T-helper 2 cell treated with Interferon-gamma antibody and Interleukin-4, amounts not matched to agents 5 μg/mL and 100 μg/mL, for 36 hours (primary cell): ENCODE data around the gene SIRT6.
A peak's percentile ranks its signal among the peaks of the same experiment; 100 is the strongest.
"Not testable (repeated sequence)": the region's sequence is repeated elsewhere in the genome, so short reads cannot be mapped to it uniquely, and the experiment has no call there.

Experiments used
- DNase-seq: peaks from one replicate; pipeline ENCODE4 v3.0.0; 2021; ENCODE audit warnings: low spot score
- H3K27ac Mint-ChIP-seq: one replicate; pipeline ENCODE4 v1.8.0; 2021; ENCODE audit warnings: mild to moderate bottlenecking, mixed read lengths
- H3K27me3 Mint-ChIP-seq: one replicate; pipeline ENCODE4 v1.8.0; 2021; ENCODE audit warnings: low read depth, mixed read lengths
- H3K36me3 Mint-ChIP-seq: one replicate; pipeline ENCODE4 v1.8.0; 2021; ENCODE audit warnings: low read depth, mixed read lengths
- H3K4me1 Mint-ChIP-seq: one replicate; pipeline ENCODE4 v1.8.0; 2021; ENCODE audit warnings: low read depth, mixed read lengths
- H3K4me3 Mint-ChIP-seq: one replicate; pipeline ENCODE4 v1.8.0; 2022; ENCODE audit warnings: mild to moderate bottlenecking, moderate library complexity, mixed read lengths
- H3K9me3 Mint-ChIP-seq: one replicate; pipeline ENCODE4 v1.8.0; 2021; ENCODE audit warnings: mixed read lengths

The SIRT6 gene

GRCh38 chr19:4174213-4174894 is 8.0 kb downstream of the SIRT6 start:
- Mint-ChIP-seq H3K27me3 (no peaks in the 10 kb centered on the region), H3K36me3 (peaks cover 2% of the 10 kb centered on the region), H3K4me1 (peaks cover 4% of the 10 kb centered on the region), H3K9me3 (no peaks in the 10 kb centered on the region), H3K27ac (no peak overlapping the region), H3K4me3 (no peak overlapping the region)
- DNase-seq, result no peak

- H3K9me3 Mint-ChIP-seq, result no peaks in the 10 kb centered on the region
- no peak overlapping the region for H3K27ac Mint-ChIP-seq
- peaks cover 2% of the 10 kb centered on the region for H3K4me1 Mint-ChIP-seq
- DNase-seq, result no peak
- H3K4me3 Mint-ChIP-seq, result no peak overlapping the region
- no peaks in the 10 kb centered on the region for H3K36me3 Mint-ChIP-seq
- no peaks in the 10 kb centered on the region for H3K27me3 Mint-ChIP-seq
These were observed 8.7 kb downstream of the SIRT6 start for GRCh38 chr19:4173479-4174212.

GRCh38 chr19:4172861-4173473 is 9.4 kb downstream of the SIRT6 start:
- peaks cover 2% of the 10 kb centered on the region for H3K4me1 Mint-ChIP-seq
- DNase-seq, result peak; percentile 57
- no peaks in the 10 kb centered on the region for H3K27me3 Mint-ChIP-seq
- H3K27ac Mint-ChIP-seq, result no peak overlapping the region
- no peak overlapping the region for H3K4me3 Mint-ChIP-seq
- H3K9me3 Mint-ChIP-seq, result no peaks in the 10 kb centered on the region
- H3K36me3 Mint-ChIP-seq, result no peaks in the 10 kb centered on the region

- no peaks in the 10 kb centered on the region for H3K9me3 Mint-ChIP-seq
These were observed 10.7 kb downstream of the SIRT6 start for GRCh38 chr19:4171676-4172075.

GRCh38 chr19:4164262-4164661 is 18.1 kb downstream of the SIRT6 start:
- Mint-ChIP-seq H3K27me3 (peaks cover 4% of the 10 kb centered on the region), H3K27ac (no peak overlapping the region), H3K4me3 (no peak overlapping the region), H3K36me3 (no peaks in the 10 kb centered on the region), H3K4me1 (peaks cover 2% of the 10 kb centered on the region), H3K9me3 (no peaks in the 10 kb centered on the region)
- DNase-seq, result no peak

More at GRCh38 chr19:4171676-4172075, 10.7 kb downstream of the SIRT6 start:
- no peak for DNase-seq
- Mint-ChIP-seq H3K27ac (no peak overlapping the region), H3K27me3 (no peaks in the 10 kb centered on the region), H3K4me1 (peaks cover 4% of the 10 kb centered on the region), H3K36me3 (no peaks in the 10 kb centered on the region), H3K4me3 (no peak overlapping the region)

- Mint-ChIP-seq H3K27ac (no peak overlapping the region), H3K4me3 (no peak overlapping the region), H3K36me3 (no peaks in the 10 kb centered on the region), H3K9me3 (no peaks in the 10 kb centered on the region), H3K27me3 (peaks cover 4% of the 10 kb centered on the region), H3K4me1 (no peaks in the 10 kb centered on the region)
- DNase-seq, result no peak
These were observed 20.8 kb downstream of the SIRT6 start for GRCh38 chr19:4161415-4162077.

- not testable (repeated sequence) for H3K27ac Mint-ChIP-seq, H3K4me3 Mint-ChIP-seq
These were observed 24.4 kb downstream of the SIRT6 start for GRCh38 chr19:4157971-4158370.

GRCh38 chr19:4157164-4157563 is 25.2 kb downstream of the SIRT6 start:
- peaks cover 2% of the 10 kb centered on the region for H3K27me3 Mint-ChIP-seq
- no peaks in the 10 kb centered on the region for H3K9me3 Mint-ChIP-seq
- no peak overlapping the region for H3K27ac Mint-ChIP-seq
- H3K4me1 Mint-ChIP-seq, result peaks cover 13% of the 10 kb centered on the region
- no peak for DNase-seq
- H3K4me3 Mint-ChIP-seq, result no peak overlapping the region
- H3K36me3 Mint-ChIP-seq, result no peaks in the 10 kb centered on the region

More at GRCh38 chr19:4157971-4158370, 24.4 kb downstream of the SIRT6 start:
- DNase-seq, H3K36me3 Mint-ChIP-seq, H3K27me3 Mint-ChIP-seq, H3K4me1 Mint-ChIP-seq, H3K9me3 Mint-ChIP-seq: not testable (repeated sequence)

GRCh38 chr19:4154571-4155312 is 27.6 kb downstream of the SIRT6 start:
- Mint-ChIP-seq H3K27ac (no peak overlapping the region), H3K4me3 (no peak overlapping the region), H3K9me3 (no peaks in the 10 kb centered on the region), H3K27me3 (no peaks in the 10 kb centered on the region), H3K4me1 (peaks cover 15% of the 10 kb centered on the region), H3K36me3 (no peaks in the 10 kb centered on the region)
- no peak for DNase-seq

GRCh38 chr19:4152241-4152998 is 29.9 kb downstream of the SIRT6 start:
- no peaks in the 10 kb centered on the region for H3K36me3 Mint-ChIP-seq
- DNase-seq, result no peak
- H3K9me3 Mint-ChIP-seq, result no peaks in the 10 kb centered on the region
- peaks cover 15% of the 10 kb centered on the region for H3K4me1 Mint-ChIP-seq
- no peak overlapping the region for H3K27ac Mint-ChIP-seq
- no peak overlapping the region for H3K4me3 Mint-ChIP-seq
- no peaks in the 10 kb centered on the region for H3K27me3 Mint-ChIP-seq

GRCh38 chr19:4151623-4152022 is 30.7 kb downstream of the SIRT6 start:
- no peaks in the 10 kb centered on the region for H3K9me3 Mint-ChIP-seq
- H3K27me3 Mint-ChIP-seq, result no peaks in the 10 kb centered on the region
- no peak for DNase-seq
- peaks cover 15% of the 10 kb centered on the region for H3K4me1 Mint-ChIP-seq
- H3K27ac Mint-ChIP-seq, result no peak overlapping the region
- no peak overlapping the region for H3K4me3 Mint-ChIP-seq
- H3K36me3 Mint-ChIP-seq, result no peaks in the 10 kb centered on the region

- no peak overlapping the region for H3K4me3 Mint-ChIP-seq
- H3K4me1 Mint-ChIP-seq, result peaks cover 15% of the 10 kb centered on the region
- H3K27ac Mint-ChIP-seq, result no peak overlapping the region
- no peaks in the 10 kb centered on the region for H3K9me3 Mint-ChIP-seq
- H3K27me3 Mint-ChIP-seq, result peaks cover 2% of the 10 kb centered on the region
- no peak for DNase-seq
- H3K36me3 Mint-ChIP-seq, result no peaks in the 10 kb centered on the region
These were observed 32.7 kb downstream of the SIRT6 start for GRCh38 chr19:4149518-4150288.
